Measurements from ENCODE around the gene LAMC3.

Gene LAMC3

DNA sequence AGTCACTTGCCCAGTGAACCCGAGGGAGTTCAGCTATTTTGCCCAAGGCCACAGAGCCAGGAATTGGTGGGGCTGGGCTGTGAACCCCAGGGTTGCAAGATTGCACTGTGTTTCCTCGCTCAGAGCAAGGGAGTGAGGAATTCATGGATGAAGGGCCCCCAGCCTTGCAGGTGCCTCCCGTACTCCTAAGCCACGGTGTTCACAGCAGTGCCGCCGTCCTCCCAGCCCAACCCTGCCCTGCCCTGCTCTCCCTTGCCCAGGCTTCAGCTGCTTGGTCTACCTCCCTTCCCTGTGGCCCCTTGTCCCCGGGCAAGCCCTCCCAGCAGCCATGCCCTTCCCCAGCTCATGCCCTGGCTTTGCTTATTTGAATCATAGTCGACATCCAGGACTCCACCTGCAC lies 6.1 kb downstream of the LAMC3 start:
- POLR2A ChIA-PET, result no interaction called here
- H3K4me3 ChIP-seq (ENCODE audit: low read depth, low read length), result no peak overlapping the region
- DNase-seq (ENCODE audit: low read depth, low spot score), result no peak
- CTCF ChIA-PET, result interaction anchor here (1.0 to 2.2 kb wide), 2 partner anchors 17 to 121 kb away, joined by 3 to 7 read pairs; no protein-coding TSS in a partner anchor
- TF ChIP-seq, protein P1, sequence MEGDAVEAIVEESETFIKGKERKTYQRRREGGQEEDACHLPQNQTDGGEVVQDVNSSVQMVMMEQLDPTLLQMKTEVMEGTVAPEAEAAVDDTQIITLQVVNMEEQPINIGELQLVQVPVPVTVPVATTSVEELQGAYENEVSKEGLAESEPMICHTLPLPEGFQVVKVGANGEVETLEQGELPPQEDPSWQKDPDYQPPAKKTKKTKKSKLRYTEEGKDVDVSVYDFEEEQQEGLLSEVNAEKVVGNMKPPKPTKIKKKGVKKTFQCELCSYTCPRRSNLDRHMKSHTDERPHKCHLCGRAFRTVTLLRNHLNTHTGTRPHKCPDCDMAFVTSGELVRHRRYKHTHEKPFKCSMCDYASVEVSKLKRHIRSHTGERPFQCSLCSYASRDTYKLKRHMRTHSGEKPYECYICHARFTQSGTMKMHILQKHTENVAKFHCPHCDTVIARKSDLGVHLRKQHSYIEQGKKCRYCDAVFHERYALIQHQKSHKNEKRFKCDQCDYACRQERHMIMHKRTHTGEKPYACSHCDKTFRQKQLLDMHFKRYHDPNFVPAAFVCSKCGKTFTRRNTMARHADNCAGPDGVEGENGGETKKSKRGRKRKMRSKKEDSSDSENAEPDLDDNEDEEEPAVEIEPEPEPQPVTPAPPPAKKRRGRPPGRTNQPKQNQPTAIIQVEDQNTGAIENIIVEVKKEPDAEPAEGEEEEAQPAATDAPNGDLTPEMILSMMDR (IDR thresholded peaks at IDR 0.05; ENCODE audit: insufficient read depth, low read length, missing control alignments), result no peak

DNA sequence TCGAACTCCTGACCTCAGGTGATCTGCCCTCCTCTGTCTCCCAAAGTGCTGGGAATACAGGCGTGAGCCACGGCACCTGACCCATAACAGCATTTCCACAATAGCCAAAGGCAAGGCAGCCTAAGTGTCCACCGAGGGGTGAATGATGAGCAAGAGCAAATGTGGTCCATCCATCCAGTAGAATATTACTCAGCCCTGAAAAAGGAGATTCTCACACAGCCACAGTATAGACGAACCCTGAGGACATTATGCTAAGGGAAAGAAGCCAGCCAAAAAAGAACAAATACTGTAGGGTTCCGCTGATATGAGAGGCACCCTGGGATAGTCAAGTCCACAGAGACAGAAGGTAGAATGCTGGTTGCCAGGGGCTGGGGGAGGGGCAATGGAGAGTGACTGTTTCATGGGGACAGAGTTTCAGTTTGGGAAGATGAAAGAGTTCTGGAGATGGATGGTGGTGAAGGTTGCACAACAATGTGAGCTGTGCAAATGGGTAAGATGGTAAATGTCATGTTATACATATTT lies 7.0 kb downstream of the LAMC3 start:
- TF ChIP-seq, protein P1 (IDR thresholded peaks at IDR 0.05; ENCODE audit: insufficient read depth, low read length, missing control alignments), result no peak
- CTCF ChIA-PET, result interaction anchor here (0.7 to 3.3 kb wide), 3 partner anchors 18 to 150 kb away, joined by 3 to 14 read pairs (median 9); no protein-coding TSS in a partner anchor
- no peak for DNase-seq (ENCODE audit: low read depth, low spot score)
- no peak overlapping the region for H3K4me3 ChIP-seq (ENCODE audit: low read depth, low read length)
- POLR2A ChIA-PET, result no interaction called here

DNA sequence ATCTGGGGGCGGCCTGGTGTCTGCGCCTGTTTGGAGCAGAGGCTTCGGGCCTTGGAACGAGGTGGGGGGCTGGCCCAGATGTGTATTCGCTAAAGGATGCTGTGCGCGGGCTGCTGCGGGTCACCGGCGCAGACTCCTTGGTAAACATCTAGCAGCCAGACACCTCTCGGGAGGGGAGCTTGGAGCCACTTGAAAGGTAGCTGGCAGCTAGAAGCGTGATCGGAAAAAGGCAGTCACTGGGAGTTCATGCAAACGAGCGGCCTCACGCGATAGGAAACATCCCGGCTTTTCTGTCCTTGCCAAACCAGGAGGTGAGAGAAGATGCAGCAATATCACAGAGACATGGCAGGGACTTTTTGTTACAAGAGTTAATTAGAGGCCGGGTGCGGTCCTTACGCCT lies 8.1 kb downstream of the LAMC3 start:
- DNase-seq (ENCODE audit: low read depth, low spot score), result no peak
- ChIA-PET CTCF (interaction anchor here (0.7 to 3.3 kb wide), 7 partner anchors 10 to 151 kb away, joined by 3 to 14 read pairs (median 3); no protein-coding TSS in a partner anchor), POLR2A (no interaction called here)
- H3K4me3 ChIP-seq (ENCODE audit: low read depth, low read length), result no peak overlapping the region
- TF ChIP-seq, protein P1 (IDR thresholded peaks at IDR 0.05; ENCODE audit: insufficient read depth, low read length, missing control alignments), result no peak

DNA sequence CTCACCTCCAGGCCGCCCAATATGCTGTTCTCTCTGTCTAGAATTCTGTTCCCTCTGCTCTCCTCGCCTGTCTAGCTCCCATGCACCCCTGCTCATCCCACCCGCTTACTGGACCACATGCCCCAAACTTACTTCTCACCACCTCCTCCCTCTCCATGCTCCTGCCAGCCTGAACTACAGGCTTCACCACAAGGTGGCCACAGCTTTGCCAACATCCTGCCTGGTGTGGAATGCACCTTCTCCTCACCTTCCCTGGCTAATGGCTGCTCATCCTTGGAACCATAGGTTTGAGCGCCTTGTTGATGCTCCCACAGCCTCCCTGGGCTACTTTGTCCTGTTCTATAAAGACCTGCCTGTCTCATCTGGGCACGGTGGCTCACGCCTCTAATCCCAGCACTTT lies 9.6 kb downstream of the LAMC3 start:
- CTCF ChIA-PET, result interaction anchor here (0.7 to 3.3 kb wide), 5 partner anchors 21 to 152 kb away, joined by 3 to 14 read pairs (median 3); no protein-coding TSS in a partner anchor
- DNase-seq (ENCODE audit: low read depth, low spot score), result no peak
- H3K4me3 ChIP-seq (ENCODE audit: low read depth, low read length), result no peak overlapping the region
- POLR2A ChIA-PET, result no interaction called here
- TF ChIP-seq, protein P1 (IDR thresholded peaks at IDR 0.05; ENCODE audit: insufficient read depth, low read length, missing control alignments), result peak; percentile 8

DNA sequence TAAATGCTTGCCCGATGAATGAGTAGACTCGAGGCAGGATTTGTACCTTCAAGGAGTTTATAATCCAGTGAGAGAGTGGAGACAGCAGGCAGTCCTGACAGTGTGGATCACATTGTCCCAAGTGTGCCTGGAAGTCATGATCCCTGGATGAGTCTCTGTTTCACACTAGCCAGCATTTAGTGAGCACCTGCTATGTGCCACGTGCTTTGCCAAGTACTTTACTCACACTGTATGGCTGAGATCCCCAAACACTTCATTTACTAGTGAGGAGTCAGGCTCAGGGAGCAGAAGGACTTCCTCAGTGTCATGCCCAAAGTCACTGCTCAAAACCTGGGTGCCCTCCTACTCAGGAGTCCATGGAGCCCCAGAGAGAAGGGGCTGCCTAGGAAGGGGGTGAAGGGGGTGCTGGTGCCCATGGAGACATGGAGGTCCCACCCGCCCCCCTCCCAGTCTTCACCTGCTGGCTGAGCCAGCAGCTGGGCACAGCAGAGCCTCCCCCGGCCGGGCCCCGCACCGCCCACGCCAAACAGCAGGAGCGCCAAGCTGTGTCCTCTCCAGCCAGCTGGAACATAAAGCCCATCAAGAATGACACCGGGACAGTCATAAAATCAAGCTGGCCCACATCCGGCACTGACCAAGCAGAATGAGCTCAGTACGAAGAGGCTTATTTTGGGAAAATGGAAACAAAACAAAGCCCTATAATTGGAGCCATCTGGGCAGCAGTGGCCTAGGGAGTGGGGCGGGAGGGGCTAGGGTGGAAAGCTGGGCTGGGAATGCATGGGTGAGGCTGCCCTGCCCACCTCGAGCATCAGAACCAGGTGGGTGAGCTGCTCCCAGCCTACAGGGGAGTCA lies 10.6 kb downstream of the LAMC3 start:
- no peak for DNase-seq (ENCODE audit: low read depth, low spot score)
- H3K4me3 ChIP-seq (ENCODE audit: low read depth, low read length), result no peak overlapping the region
- TF ChIP-seq, protein P1 (IDR thresholded peaks at IDR 0.05; ENCODE audit: insufficient read depth, low read length, missing control alignments), result no peak
- CTCF ChIA-PET, result interaction anchor here (0.8 to 3.0 kb wide), 9 partner anchors 9 to 238 kb away, joined by 3 to 13 read pairs (median 3); partner anchors contain the start of gene LAMC3
- POLR2A ChIA-PET, result no interaction called here

DNA sequence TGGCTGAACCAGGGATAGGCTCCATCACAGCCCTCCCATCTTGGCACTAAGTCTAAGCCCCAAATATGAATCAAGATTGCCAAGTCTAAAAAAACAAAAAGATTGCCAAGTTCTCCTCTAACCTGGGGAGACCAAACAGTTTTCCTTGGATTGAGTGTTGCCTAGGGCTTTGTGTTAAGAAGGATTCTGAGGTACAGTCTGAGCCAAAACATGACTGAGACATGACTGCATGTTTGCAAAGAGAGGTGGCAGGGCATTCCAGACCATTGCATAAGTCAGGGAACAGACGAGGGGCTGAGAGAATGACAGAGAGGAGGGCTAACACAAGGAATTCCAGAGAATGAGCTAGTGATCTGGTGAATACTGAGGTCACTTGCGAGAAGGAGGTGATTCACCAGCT lies 11.4 kb downstream of the LAMC3 start:
- peak; percentile 33 for DNase-seq (ENCODE audit: low read depth, low spot score)
- H3K4me3 ChIP-seq (ENCODE audit: low read depth, low read length), result no peak overlapping the region
- ChIA-PET CTCF (interaction anchor here (0.6 to 3.0 kb wide), 9 partner anchors 8 to 315 kb away, joined by 3 to 13 read pairs (median 3); no protein-coding TSS in a partner anchor), POLR2A (no interaction called here)
- TF ChIP-seq, protein P1 (IDR thresholded peaks at IDR 0.05; ENCODE audit: insufficient read depth, low read length, missing control alignments), result no peak
